K562 (cell line): ENCODE results near the gene DHRS13. TPM values are rescaled to one million over a fixed set of nuclear protein-coding genes. Genes with fewer than 3 reads are reported as not detected.

ENCODE experiments used
- ATAC-seq: fragments of 200-7000 bp; cut with Tn5 transposase; 3 replicates; pipeline ENCODE4 v1.9.1; 2020; ENCODE audit warnings: moderate library complexity
- BruUV-seq: library from RNA; stranded (reverse); fragments of 400-500 nt; replicated peaks from 2 replicates; lab custom pipeline; 2021; lab: Mats Ljungman, UMichigan
- CTCF ChIA-PET: fragments of 300-600 bp; formaldehyde crosslinking; extraction: SDS; loops from one replicate; lab custom pipeline; 2021; ENCODE audit warnings: low intra/inter-chr PET ratio; lab: Yijun Ruan, JAX
- POLR2A ChIA-PET: fragments of 300-600, 350-650 bp; sonication (Branson Sonifier 250); formaldehyde crosslinking; extraction: SDS; loops from one replicate; lab custom pipeline; 2021; ENCODE audit warnings: antibody characterized with exemption, inconsistent platforms; lab: Yijun Ruan, JAX
- DNase-seq, 4 experiments: peaks; one replicate each; pipeline versions ENCODE4 v3.0.0 to v3.0.0-alpha.2; 2011 to 2018; ENCODE audit warnings: low spot score in 3 of 4, mixed read lengths in 3 of 4; ENCODE audit errors: extremely low read depth in 1 of 4
- FAIRE-seq: peaks from 2 replicates; lab custom pipeline; 2011; peaks lifted over from hg19 to GRCh38; lab: Jason Lieb, UNC
- H2AFZ ChIP-seq: 2 replicates; pipeline ENCODE4 v1.6.0; 2011; ENCODE audit warnings: low read depth, low read length, control low read depth, inconsistent platforms
- H3K27ac ChIP-seq: fragments of 200-600 bp; 3 replicates; pipeline ENCODE4 v1.8.0; 2011; ENCODE audit warnings: low read depth, mild to moderate bottlenecking, control low read depth, inconsistent platforms, low read length, moderate library complexity, mixed read lengths; ENCODE audit errors: extremely low read depth
- H3K27me3 ChIP-seq, 2 experiments: fragments of 300-600 bp in 1 of 2; 2 replicates in 1 of 2; 3 replicates in 1 of 2; pipeline versions ENCODE4 v1.6.0 to v1.8.0; 2011; ENCODE audit warnings: inconsistent platforms in 2 of 2, low read length in 2 of 2, mild to moderate bottlenecking in 1 of 2, mixed read lengths in 1 of 2, moderate library complexity in 1 of 2; ENCODE audit not compliant: control insufficient read depth in 2 of 2, insufficient read depth in 2 of 2
- H3K36me3 ChIP-seq: fragments of 300-600 bp; 3 replicates; pipeline ENCODE4 v1.8.0; 2011; ENCODE audit warnings: mild to moderate bottlenecking, low read length, inconsistent platforms; ENCODE audit not compliant: control insufficient read depth, insufficient read depth
- H3K4me1 ChIP-seq, 2 experiments: fragments of 200-600 bp in 1 of 2; replicated peaks in 1 of 2; 2 replicates in 1 of 2; 3 replicates in 1 of 2; pipeline versions ENCODE4 v1.5.1 to v1.8.0; 2011; ENCODE audit warnings: inconsistent platforms in 2 of 2, low read length in 2 of 2, mild to moderate bottlenecking in 1 of 2, mixed read lengths in 1 of 2, moderate library complexity in 1 of 2; ENCODE audit not compliant: control insufficient read depth in 2 of 2, insufficient read depth in 2 of 2
- H3K4me2 ChIP-seq: 2 replicates; pipeline ENCODE4 v1.6.1; 2011; ENCODE audit warnings: low read length, control low read depth, inconsistent platforms, mixed read lengths; ENCODE audit not compliant: insufficient read depth
- H3K4me3 ChIP-seq: fragments of 200-600 bp; sonication (generic), shearing (Covaris generic); 2 replicates; pipeline ENCODE4 v1.5.1; 2016; ENCODE audit warnings: control low read depth, inconsistent platforms
- H3K79me2 ChIP-seq: fragments of 200-600 bp; 3 replicates; pipeline ENCODE4 v1.8.0; 2011; ENCODE audit warnings: low read length, inconsistent platforms; ENCODE audit not compliant: control insufficient read depth, insufficient read depth
- H3K9ac ChIP-seq, 2 experiments: 2 replicates each; pipeline versions ENCODE4 v1.6.0 to v1.6.1; 2011; ENCODE audit warnings: low read depth in 2 of 2, low read length in 2 of 2, control low read depth in 1 of 2, inconsistent platforms in 1 of 2, mild to moderate bottlenecking in 1 of 2, mixed read lengths in 1 of 2; ENCODE audit not compliant: insufficient read depth in 1 of 2
- H3K9me1 ChIP-seq: one replicate; pipeline ENCODE4 v1.6.0; 2011; ENCODE audit warnings: inconsistent platforms, mild to moderate bottlenecking, low read length, moderate library complexity; ENCODE audit not compliant: control insufficient read depth, insufficient read depth
- H3K9me3 ChIP-seq: replicated peaks from 2 replicates; pipeline ENCODE4 v1.5.1; 2011; ENCODE audit warnings: low read depth, low read length, inconsistent platforms; ENCODE audit not compliant: control insufficient read depth, insufficient read depth
- H4K20me1 ChIP-seq: replicated peaks from 2 replicates; pipeline ENCODE4 v1.6.1; 2011; ENCODE audit warnings: low read length, inconsistent platforms, mixed read lengths; ENCODE audit not compliant: control insufficient read depth, insufficient read depth
- ARID4B ChIP-seq: sonication (generic); formaldehyde crosslinking; IDR thresholded peaks from 2 replicates; pipeline ENCODE4 v1.8.0; 2022; ENCODE audit warnings: mild to moderate bottlenecking, missing genetic modification reagents
- ATF3 ChIP-seq, 2 experiments: fragments of 450-650 bp in 1 of 2; sonication (generic) in 1 of 2; formaldehyde crosslinking in 1 of 2; IDR thresholded peaks in 1 of 2; conservative IDR thresholded peaks in 1 of 2; 2 replicates each; pipeline versions ENCODE4 v1.6.1 to v1.8.1; 2016 to 2023; ENCODE audit warnings: mild to moderate bottlenecking in 2 of 2, moderate library complexity in 2 of 2, inconsistent platforms in 1 of 2, missing genetic modification reagents in 1 of 2
- CSDE1 ChIP-seq, 2 experiments: fragments of 450-650 bp; IDR thresholded peaks; 2 replicates each; pipeline ENCODE4 v1.6.1; 2016; ENCODE audit warnings: mild to moderate bottlenecking in 1 of 2
- MTA3 ChIP-seq: fragments of 450-650 bp; formaldehyde crosslinking; IDR thresholded peaks from 2 replicates; pipeline ENCODE4 v1.6.1; 2017; ENCODE audit warnings: mild to moderate bottlenecking, borderline replicate concordance
- POLR2G ChIP-seq: fragments of 200-400 bp; formaldehyde crosslinking; IDR thresholded peaks from 2 replicates; pipeline ENCODE4 v1.6.1; 2017; ENCODE audit warnings: low read depth, mild to moderate bottlenecking, antibody characterized with exemption, low read length, moderate library complexity
- SIN3A ChIP-seq, 2 experiments: fragments of 150-350 bp in 1 of 2; IDR thresholded peaks; 2 replicates each; pipeline ENCODE4 v1.6.1; 2011 to 2016; ENCODE audit warnings: borderline replicate concordance in 2 of 2, low read depth in 2 of 2, low read length in 2 of 2, mild to moderate bottlenecking in 2 of 2, moderate library complexity in 2 of 2; ENCODE audit not compliant: control insufficient read depth in 1 of 2
- ZFP36 ChIP-seq: fragments of 150-350 bp; IDR thresholded peaks from 2 replicates; pipeline ENCODE4 v1.6.1; 2018; ENCODE audit warnings: low read length, low read depth; ENCODE audit not compliant: partially characterized antibody
- ZNF311 ChIP-seq: fragments of 250-450 bp; sonication (Bioruptor Pico); IDR thresholded peaks from 2 replicates; pipeline ENCODE4 v1.4.0; 2020; ENCODE audit warnings: mild to moderate bottlenecking, moderate library complexity
- ZNF398 ChIP-seq: fragments of 250-450 bp; sonication (Bioruptor Pico); IDR thresholded peaks from 2 replicates; pipeline ENCODE4 v1.8.0; 2021; ENCODE audit warnings: moderate library complexity, mild to moderate bottlenecking, inconsistent platforms
- WGBS: fragments of 100-300 bp; shearing (Covaris generic); methylation state at CpG from one replicate; pipeline ENCODE4 v1.1.6; 2016; ENCODE audit warnings: low coverage, mixed read lengths; ENCODE audit not compliant: insufficient coverage; ENCODE audit errors: missing lambda C conversion rate; 5-methylcytosine and 5-hydroxymethylcytosine counted together
- in situ Hi-C: fragments of 300-500 bp; cut with MboI; formaldehyde crosslinking; loops from 4 replicates; pipeline ENCODE4 v1.15.0; 2018; ENCODE audit warnings: inconsistent platforms, mixed read lengths
- intact Hi-C: fragments of 100-400 bp; cut with micrococcal nuclease; formaldehyde crosslinking; loops from 2 replicates; pipeline ENCODE4 v1.14.2; 2022
- polyA plus RNA-seq, 8 experiments: library from polyadenylated mRNA; depleted of rRNA in 4 of 8; stranded (reverse) in 5 of 8; unstranded in 3 of 8; fragments of >200 nt; fragmentation: Nextera tagmentation in 2 of 8; fragmentation: Illumina TruSeq in 1 of 8; extraction: Ambion mirVana in 2 of 8; extraction: Trizol in 1 of 8; gene quantifications; 2 replicates each; pipeline versions ENCODE4 v1.2.1 to v1.2.3, GENCODE V29; 2011 to 2014; ENCODE audit warnings: inconsistent platforms in 1 of 8, missing spikeins in 1 of 8
- total RNA-seq, 7 experiments: library from RNA; depleted of rRNA in 6 of 7; stranded (reverse); fragments of >200 nt in 6 of 7; fragmentation: Illumina TruSeq in 2 of 7; extraction: Trizol in 2 of 7; gene quantifications; 2 replicates each; pipeline versions ENCODE4 v1.2.1 to v1.2.3, GENCODE V29; 2011 to 2021; ENCODE audit warnings: low replicate concordance in 1 of 7

The DHRS13 gene
- total and polyA plus RNA-seq, 9 of the 15 experiments (the other 6 are each of a cell fraction or from before 2014, with no cell fraction given) = 0.32 to 52.3 (median 34.3) TPM; not detected in 1

- Histone ChIP-seq H2AFZ (no peak overlapping the region), H3K79me2 (peaks cover 58% of the 10 kb centered on the region), H3K4me2 (peak overlapping the region; percentile 92), H3K4me3 (peak overlapping the region; percentile 81), H3K4me1 (peaks cover 58 to 68% of the 10 kb centered on the region in 2 experiments), H3K36me3 (peaks cover 46% of the 10 kb centered on the region), H4K20me1 (no peaks in the 10 kb centered on the region), H3K9me3 (no peaks in the 10 kb centered on the region), H3K9me1 (no peaks in the 10 kb centered on the region), H3K27me3 (no peaks in the 10 kb centered on the region), H3K9ac (peak overlapping the region; percentile 88 to 89), H3K27ac (peak overlapping the region; percentile 85)
- ATAC-seq (no peak), FAIRE-seq (no peak), DNase-seq (peak in 1 of 4 experiments; percentile 53)
- WGBS = 86% methylated on average over 21 of the region's 24 CpGs
- POLR2A ChIA-PET = interaction anchor here (0.7 to 2.4 kb wide), 7 partner anchors 9 to 256 kb away, joined by 3 to 9 read pairs (median 3); partner anchors contain the start of genes BLTP2 and TLCD1
- CTCF ChIA-PET = no interaction called here
- in situ Hi-C loops = no loop called here
- no TSS peak for BruUV-seq
- intact Hi-C loops = loop anchor here (5.0 to 10.0 kb wide), 4 partner anchors 39 to 306 kb away; partner anchors contain the start of genes PHF12 and SPAG5
- TF ChIP-seq MTA3 (0 out of 2 replicates have a peak, but pooled peaks have one; percentile 15), POLR2G (peak; percentile 50), CSDE1 (IDR thresholded peaks at IDR 0.05) (no peak), SIN3A (IDR thresholded peaks at IDR 0.05; ENCODE audit: borderline replicate concordance in 2 of 2, control insufficient read depth in 1 of 2, low read depth in 2 of 2, low read length in 2 of 2) (no peak), ATF3 (IDR thresholded peaks at IDR 0.05) (peak; percentile 74), ATF3 (CRISPR knock-in tag; conservative IDR thresholded peaks at IDR 0.05) (no peak), ARID4B (CRISPR knock-in tag) (no peak), ZNF311 (CRISPR knock-in tag) (no peak), ZNF398 (no peak), ZFP36 (no peak)
Measured at GRCh38 chr17:28900986-28901726, 1.7 kb downstream of the DHRS13 start.
